SK-N-SH (cell line): Measurements from ENCODE around the gene JAML.

ENCODE experiments used
- NRF1 ChIP-seq: IDR thresholded peaks from 2 replicates; pipeline ENCODE4 v1.6.1; 2012; ENCODE audit warnings: low read depth, mild to moderate bottlenecking, low read length
- TAF1 ChIP-seq: IDR thresholded peaks from 2 replicates; pipeline ENCODE4 v1.6.1; 2012; ENCODE audit warnings: low read depth, mild to moderate bottlenecking, low read length, moderate library complexity, borderline replicate concordance
- TF ChIP-seq, protein P1 (sequence below): IDR thresholded peaks from 2 replicates; pipeline ENCODE4 v1.6.1; 2012; ENCODE audit warnings: mild to moderate bottlenecking, low read depth, low read length, moderate library complexity
- TF ChIP-seq, protein P2 (sequence below): fragments of 200-600 bp; sonication (generic); IDR thresholded peaks from 2 replicates; pipeline ENCODE4 v1.6.1; 2017; ENCODE audit warnings: antibody characterized with exemption, mild to moderate bottlenecking, moderate library complexity

GRCh38 chr11:118263695-118264568 is 39.1 kb upstream of the JAML start, which contains the start of gene MPZL2:
- TF ChIP-seq, protein P1, sequence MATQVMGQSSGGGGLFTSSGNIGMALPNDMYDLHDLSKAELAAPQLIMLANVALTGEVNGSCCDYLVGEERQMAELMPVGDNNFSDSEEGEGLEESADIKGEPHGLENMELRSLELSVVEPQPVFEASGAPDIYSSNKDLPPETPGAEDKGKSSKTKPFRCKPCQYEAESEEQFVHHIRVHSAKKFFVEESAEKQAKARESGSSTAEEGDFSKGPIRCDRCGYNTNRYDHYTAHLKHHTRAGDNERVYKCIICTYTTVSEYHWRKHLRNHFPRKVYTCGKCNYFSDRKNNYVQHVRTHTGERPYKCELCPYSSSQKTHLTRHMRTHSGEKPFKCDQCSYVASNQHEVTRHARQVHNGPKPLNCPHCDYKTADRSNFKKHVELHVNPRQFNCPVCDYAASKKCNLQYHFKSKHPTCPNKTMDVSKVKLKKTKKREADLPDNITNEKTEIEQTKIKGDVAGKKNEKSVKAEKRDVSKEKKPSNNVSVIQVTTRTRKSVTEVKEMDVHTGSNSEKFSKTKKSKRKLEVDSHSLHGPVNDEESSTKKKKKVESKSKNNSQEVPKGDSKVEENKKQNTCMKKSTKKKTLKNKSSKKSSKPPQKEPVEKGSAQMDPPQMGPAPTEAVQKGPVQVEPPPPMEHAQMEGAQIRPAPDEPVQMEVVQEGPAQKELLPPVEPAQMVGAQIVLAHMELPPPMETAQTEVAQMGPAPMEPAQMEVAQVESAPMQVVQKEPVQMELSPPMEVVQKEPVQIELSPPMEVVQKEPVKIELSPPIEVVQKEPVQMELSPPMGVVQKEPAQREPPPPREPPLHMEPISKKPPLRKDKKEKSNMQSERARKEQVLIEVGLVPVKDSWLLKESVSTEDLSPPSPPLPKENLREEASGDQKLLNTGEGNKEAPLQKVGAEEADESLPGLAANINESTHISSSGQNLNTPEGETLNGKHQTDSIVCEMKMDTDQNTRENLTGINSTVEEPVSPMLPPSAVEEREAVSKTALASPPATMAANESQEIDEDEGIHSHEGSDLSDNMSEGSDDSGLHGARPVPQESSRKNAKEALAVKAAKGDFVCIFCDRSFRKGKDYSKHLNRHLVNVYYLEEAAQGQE: no peak
- no peak for TF ChIP-seq TAF1
- TF ChIP-seq, protein P2, sequence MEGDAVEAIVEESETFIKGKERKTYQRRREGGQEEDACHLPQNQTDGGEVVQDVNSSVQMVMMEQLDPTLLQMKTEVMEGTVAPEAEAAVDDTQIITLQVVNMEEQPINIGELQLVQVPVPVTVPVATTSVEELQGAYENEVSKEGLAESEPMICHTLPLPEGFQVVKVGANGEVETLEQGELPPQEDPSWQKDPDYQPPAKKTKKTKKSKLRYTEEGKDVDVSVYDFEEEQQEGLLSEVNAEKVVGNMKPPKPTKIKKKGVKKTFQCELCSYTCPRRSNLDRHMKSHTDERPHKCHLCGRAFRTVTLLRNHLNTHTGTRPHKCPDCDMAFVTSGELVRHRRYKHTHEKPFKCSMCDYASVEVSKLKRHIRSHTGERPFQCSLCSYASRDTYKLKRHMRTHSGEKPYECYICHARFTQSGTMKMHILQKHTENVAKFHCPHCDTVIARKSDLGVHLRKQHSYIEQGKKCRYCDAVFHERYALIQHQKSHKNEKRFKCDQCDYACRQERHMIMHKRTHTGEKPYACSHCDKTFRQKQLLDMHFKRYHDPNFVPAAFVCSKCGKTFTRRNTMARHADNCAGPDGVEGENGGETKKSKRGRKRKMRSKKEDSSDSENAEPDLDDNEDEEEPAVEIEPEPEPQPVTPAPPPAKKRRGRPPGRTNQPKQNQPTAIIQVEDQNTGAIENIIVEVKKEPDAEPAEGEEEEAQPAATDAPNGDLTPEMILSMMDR: no peak
- TF ChIP-seq NRF1: no peak
